A549 treated with AZD2906 at 1 μM for 4 hours (cell line): ENCODE measurements around the gene UNC45A. TPM values are rescaled to one million over a fixed set of nuclear protein-coding genes. Genes with fewer than 3 reads are reported as not detected.

Experiments
- total RNA-seq: library from RNA; stranded (reverse); fragments of 200-300 nt; extraction: Qiagen RNA extraction; gene quantifications from 5 replicates; pipeline ENCODE4 v1.2.3, GENCODE V29; 2022

Gene UNC45A
- 52.3 to 61.9 TPM (median 55.0 TPM) in 5 replicates for total RNA-seq

GRCh38 chr15:90934949-90935751, at the start of gene UNC45A:
Gene UNC45A (plus strand): TSS chr15:90935285. CDS start chr15:90935325, 40 bp downstream.

GRCh38 chr15:90902840-90903732, 32.0 kb upstream of the UNC45A start, which contains the start of gene MAN2A2:
Gene MAN2A2 (plus strand): TSS chr15:90903302. CDS start chr15:90904208, 906 bp downstream.

GRCh38 chr15:90931828-90932659, 3.0 kb upstream of the UNC45A start, which contains the start of gene HDDC3:
Gene HDDC3 (minus strand): TSS chr15:90932549. CDS start chr15:90932540, 9 bp downstream.

GRCh38 chr15:90954712-90955623, 19.9 kb downstream of the UNC45A start, which contains the start of gene RCCD1:
Gene RCCD1 (plus strand): TSS chr15:90954884. CDS start chr15:90956735, 1,851 bp downstream.

GRCh38 chr15:90994417-90995311, 59.6 kb downstream of the UNC45A start, which contains the start of gene PRC1:
Gene PRC1 (minus strand): TSS chr15:90994535. CDS start chr15:90994417, 118 bp downstream.

Other genes with a start within 250 kb of the UNC45A start
- gene BLM, start 217.9 kb upstream of the UNC45A start, total RNA-seq = 12.1 to 13.6 TPM (median 12.9 TPM) in 5 replicates
- 51.5 to 62.8 TPM (median 59.0 TPM) in 5 replicates for gene FURIN, start 66.7 kb upstream of the UNC45A start, total RNA-seq
- 0.46 to 0.89 TPM (median 0.85 TPM) in 5 replicates for gene FES, start 50.8 kb upstream of the UNC45A start, total RNA-seq
- gene MAN2A2, start 32.0 kb upstream of the UNC45A start, total RNA-seq = 23.5 to 29.6 TPM (median 24.9 TPM) in 5 replicates
- 27.9 to 36.4 TPM (median 35.4 TPM) in 5 replicates for gene HDDC3, start 2.7 kb upstream of the UNC45A start, total RNA-seq
- gene RCCD1, start 19.6 kb downstream of the UNC45A start, total RNA-seq = 23.5 to 44.0 TPM (median 36.6 TPM) in 5 replicates
- gene PRC1, start 59.2 kb downstream of the UNC45A start, total RNA-seq = 173 to 247 TPM (median 202 TPM) in 5 replicates
- gene VPS33B, start 87.3 kb downstream of the UNC45A start, total RNA-seq = 12.9 to 16.5 TPM (median 14.6 TPM) in 5 replicates
- 0.13 to 0.28 TPM (median 0.15 TPM) in 5 replicates for gene SV2B, start 165.0 kb downstream of the UNC45A start, total RNA-seq